ENCODE measurements around the gene KLF6.

KLF6 gene

DNA sequence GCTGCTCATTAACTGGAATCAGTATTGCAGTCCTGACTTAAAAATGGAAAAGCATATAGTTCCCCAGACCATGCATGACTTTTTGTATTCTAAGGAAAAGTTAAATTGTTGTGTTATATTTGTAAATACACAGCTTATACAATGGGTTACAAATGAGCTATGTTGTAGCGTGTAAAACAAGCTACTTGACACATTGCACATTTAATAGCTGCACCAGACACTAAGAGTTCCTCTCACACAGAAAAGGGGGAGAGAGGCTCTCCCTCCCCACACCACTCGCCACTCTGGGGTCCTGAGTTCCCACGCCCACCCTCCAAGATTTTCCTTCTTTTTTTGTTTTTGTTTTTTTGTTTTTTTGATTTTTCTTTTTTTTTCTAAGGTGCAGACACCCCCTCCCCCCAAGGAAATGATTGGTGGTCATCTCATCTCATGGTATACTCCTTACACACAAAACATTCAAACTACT, 6.3 kb downstream of the KLF6 start:
- FAIRE-seq (no peak), DNase-seq (ENCODE audit: insufficient read length, low spot score) (no peak)
- TF ChIP-seq, protein P1, sequence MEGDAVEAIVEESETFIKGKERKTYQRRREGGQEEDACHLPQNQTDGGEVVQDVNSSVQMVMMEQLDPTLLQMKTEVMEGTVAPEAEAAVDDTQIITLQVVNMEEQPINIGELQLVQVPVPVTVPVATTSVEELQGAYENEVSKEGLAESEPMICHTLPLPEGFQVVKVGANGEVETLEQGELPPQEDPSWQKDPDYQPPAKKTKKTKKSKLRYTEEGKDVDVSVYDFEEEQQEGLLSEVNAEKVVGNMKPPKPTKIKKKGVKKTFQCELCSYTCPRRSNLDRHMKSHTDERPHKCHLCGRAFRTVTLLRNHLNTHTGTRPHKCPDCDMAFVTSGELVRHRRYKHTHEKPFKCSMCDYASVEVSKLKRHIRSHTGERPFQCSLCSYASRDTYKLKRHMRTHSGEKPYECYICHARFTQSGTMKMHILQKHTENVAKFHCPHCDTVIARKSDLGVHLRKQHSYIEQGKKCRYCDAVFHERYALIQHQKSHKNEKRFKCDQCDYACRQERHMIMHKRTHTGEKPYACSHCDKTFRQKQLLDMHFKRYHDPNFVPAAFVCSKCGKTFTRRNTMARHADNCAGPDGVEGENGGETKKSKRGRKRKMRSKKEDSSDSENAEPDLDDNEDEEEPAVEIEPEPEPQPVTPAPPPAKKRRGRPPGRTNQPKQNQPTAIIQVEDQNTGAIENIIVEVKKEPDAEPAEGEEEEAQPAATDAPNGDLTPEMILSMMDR (IDR thresholded peaks at IDR 0.05; ENCODE audit: insufficient read depth, missing control alignments): no peak

GRCh38 chr10:3777981-3778691, 6.9 kb downstream of the KLF6 start:
- FAIRE-seq (no peak), DNase-seq (ENCODE audit: insufficient read length, low spot score) (no peak)
- TF ChIP-seq, protein P1 (IDR thresholded peaks at IDR 0.05; ENCODE audit: insufficient read depth, missing control alignments): no peak

DNA sequence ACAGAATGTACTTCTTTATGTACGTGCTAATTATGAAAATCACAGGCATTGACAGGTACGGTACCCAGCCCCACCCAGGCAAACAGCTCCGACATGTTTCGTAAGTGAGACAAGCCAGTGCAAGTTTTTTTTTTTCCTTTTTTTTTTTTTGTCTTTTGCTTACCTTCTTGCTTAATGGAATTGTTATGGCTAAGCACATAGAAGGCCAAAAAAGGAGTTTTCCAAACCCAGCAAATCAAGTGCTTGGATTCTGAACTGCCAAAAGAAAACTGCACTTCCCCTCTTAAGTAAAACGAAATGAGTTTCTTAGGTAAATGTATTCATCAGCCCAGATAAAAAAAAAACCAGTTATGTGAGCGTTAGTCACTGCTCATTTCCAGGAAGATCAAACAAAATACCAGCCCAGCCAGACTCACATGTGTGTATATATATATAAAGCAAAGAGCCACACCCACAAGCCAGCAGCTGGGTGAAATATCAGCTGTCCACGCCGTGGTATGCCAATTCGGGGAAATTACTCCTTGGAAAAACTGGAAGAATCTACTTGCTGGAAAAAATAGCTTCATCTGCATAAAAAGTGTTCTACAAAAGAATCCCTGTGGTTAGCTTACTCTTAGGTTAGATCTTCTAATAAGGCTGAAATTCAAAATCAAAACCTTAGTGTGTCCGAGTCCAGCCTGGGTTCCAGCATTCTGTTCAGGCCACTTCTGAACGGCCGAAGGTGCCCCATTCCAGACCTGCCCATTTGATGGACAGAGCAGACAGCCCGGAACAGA, 8.0 kb downstream of the KLF6 start:
- TF ChIP-seq, protein P1 (IDR thresholded peaks at IDR 0.05; ENCODE audit: insufficient read depth, missing control alignments): no peak
- DNase-seq (ENCODE audit: insufficient read length, low spot score) (no peak), FAIRE-seq (no peak)

- TF ChIP-seq, protein P1 (IDR thresholded peaks at IDR 0.05; ENCODE audit: insufficient read depth, missing control alignments): no peak
- FAIRE-seq (peak; percentile 29), DNase-seq (ENCODE audit: insufficient read length, low spot score) (no peak)
Observed at GRCh38 chr10:3775696-3776551, 9.1 kb downstream of the KLF6 start.

DNA sequence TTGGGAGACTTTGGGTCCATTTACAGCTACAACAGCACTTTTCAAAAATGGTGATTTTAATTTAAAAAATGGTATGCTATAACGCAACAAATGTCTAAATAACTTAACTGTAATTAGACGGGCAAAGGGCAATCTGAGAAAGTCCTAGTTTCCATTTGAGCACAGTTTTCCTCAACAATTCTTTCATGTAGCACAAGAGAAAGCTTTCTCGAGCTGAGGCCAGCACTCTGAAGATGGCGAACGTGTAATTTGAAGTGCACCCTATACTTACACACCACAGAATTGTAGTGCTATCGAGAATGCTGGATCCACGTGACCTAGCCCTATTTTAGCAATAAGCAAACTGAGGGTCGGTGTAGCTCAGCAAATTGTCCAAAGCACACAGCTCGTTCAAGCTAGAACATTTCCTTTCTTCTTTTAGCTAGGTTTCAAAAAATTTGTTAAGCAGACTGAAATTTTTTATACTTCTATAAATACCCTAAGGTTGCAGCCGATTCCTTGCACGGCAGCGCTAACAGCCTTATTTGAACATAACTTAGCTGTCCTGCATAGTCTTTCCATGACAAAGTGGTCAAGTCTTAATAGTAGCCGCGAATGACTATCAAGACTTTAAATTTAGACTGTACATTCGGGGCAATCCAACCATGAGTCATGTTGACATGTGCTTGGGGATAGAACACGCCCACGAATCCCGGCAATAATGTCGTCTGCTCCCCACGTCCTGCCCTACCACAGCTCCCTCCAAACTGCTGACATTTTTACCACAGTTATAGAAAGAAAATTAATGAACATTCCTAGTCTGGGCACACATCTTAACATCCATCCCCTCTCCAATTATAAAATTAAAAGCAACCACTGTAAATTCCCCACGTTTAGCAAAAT, 10.0 kb downstream of the KLF6 start:
- FAIRE-seq: no peak
- DNase-seq (ENCODE audit: insufficient read length, low spot score): no peak
- TF ChIP-seq, protein P1 (IDR thresholded peaks at IDR 0.05; ENCODE audit: insufficient read depth, missing control alignments): no peak

DNA sequence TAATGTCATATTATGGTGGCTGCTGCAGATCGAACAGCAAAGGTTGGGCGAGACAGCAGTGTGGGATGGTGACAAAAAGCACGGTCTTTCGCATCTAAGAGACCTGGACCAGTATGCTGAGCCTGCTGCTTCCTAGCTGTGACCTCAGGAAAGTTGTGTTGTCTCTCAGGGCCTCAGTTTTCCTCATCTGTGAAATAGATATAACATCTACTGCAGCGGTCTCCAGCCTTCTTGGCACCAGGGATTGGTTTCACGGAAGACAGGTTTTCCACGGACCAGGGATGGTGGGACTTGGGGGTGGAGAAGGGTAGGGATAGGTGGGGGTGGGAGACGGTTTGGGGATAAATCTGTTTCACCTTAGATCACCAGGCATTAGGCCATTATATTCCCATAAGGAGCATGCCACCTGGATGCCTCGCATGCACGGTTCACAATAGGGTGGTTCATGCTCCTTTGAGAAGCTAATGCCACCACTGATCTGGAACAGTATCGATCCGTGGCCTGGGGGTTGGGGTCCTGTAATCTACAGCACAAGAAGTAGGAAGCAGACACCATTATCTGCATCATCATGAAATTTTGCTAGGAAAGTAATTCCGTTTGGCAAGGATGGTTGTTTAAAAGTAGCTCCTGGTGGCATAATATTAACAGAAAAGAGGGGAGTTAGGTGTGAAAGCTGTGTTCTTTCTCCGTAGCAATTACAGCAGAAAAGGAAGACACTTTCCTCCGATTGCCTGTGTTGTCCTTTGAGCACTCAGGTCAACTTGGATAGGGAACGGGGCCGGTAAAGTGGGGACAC, 10.8 kb downstream of the KLF6 start:
- FAIRE-seq (no peak), DNase-seq (ENCODE audit: insufficient read length, low spot score) (no peak)
- TF ChIP-seq, protein P1 (IDR thresholded peaks at IDR 0.05; ENCODE audit: insufficient read depth, missing control alignments): no peak
